ENCODE measurements around the gene IST1. TPM values are rescaled to one million over a fixed set of nuclear protein-coding genes. Genes with fewer than 3 reads are reported as not detected.

IST1 gene
- total RNA-seq, 2 experiments from 2014 or later, result 170 to 179 TPM

GRCh38 chr16:71880176-71880575 lies 15.2 kb upstream of the IST1 start:
- ATAC-seq, result no peak
- intact Hi-C loops (cut with DNase I, micrococcal nuclease), result loop anchor here (2.0 to 5.0 kb wide), 5 partner anchors 15 to 158 kb away; partner anchors contain the start of genes ATXN1L (in 1 of the 2), IST1 (in 1 of the 2) and PHLPP2 (in 1 of the 2)
- CTCF ChIA-PET, result interaction anchor here (1.3 to 6.8 kb wide), 6 partner anchors 8 to 91 kb away, joined by 3 to 83 read pairs (median 22); partner anchors contain the start of gene IST1
- Mint-ChIP-seq H3K4me3 (no peak overlapping the region), H3K27ac (no peak overlapping the region), H3K27me3 (no peaks in the 10 kb centered on the region), H3K4me1 (peaks cover 44% of the 10 kb centered on the region), H3K36me3 (ENCODE audit: low read depth) (peaks cover 15% of the 10 kb centered on the region), H3K9me3 (ENCODE audit: low read depth) (no peaks in the 10 kb centered on the region)
- DNase-seq, result no peak
- POLR2A ChIA-PET, result interaction anchor here (1.9 kb wide), 1 partner anchor 8 kb away, joined by 6 read pairs; no protein-coding TSS in a partner anchor

DNA sequence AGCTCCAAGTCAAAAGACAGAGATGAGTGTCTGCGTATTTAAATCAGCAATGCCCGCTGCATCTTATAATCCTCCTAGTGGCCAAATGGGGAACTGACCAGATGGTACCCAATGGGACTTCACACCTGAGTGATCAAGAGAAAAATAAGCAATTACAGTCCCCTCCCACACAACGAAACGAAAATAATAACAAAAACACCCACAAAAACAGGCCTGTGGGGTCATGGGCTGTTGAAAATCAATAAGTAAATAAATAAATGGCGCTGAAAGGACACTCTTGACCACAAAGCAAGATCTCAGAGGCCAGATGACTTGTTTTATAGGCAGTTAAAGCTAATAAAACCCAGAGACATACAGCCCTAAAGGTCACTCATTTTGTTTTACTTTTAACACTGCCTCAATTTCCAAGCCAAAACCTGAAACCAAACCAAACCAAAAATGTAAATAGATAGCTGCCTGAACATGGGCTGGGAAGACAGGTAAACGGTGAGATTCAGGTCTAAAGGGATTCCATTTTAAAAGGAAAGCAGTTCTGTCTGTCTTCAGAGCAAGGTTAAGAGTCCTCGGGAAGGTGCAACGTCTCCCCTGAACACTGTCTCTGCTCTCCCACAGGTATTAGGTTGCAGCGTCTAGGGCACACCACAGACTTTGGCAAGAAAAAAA lies 12.7 kb upstream of the IST1 start:
- H3K27me3 Mint-ChIP-seq, result no peaks in the 10 kb centered on the region
- H3K36me3 Mint-ChIP-seq (ENCODE audit: low read depth), result peaks cover 10% of the 10 kb centered on the region
- DNase-seq, result peak; percentile 83
- ChIA-PET CTCF (interaction anchor here (0.6 to 6.8 kb wide), 30 partner anchors 10 to 211 kb away, joined by 3 to 83 read pairs (median 4); partner anchors contain the start of genes AP1G1, DHX38, IST1 and TXNL4B), POLR2A (interaction anchor here (0.6 to 1.6 kb wide), 9 partner anchors 10 to 161 kb away, joined by 3 to 14 read pairs (median 3); partner anchors contain the start of gene AP1G1)
- H3K4me1 Mint-ChIP-seq, result peaks cover 48% of the 10 kb centered on the region
- H3K9me3 Mint-ChIP-seq (ENCODE audit: low read depth), result no peaks in the 10 kb centered on the region
- ATAC-seq, result peak; percentile 58
- peak overlapping the region; percentile 71 for H3K4me3 Mint-ChIP-seq
- intact Hi-C loops (cut with DNase I, micrococcal nuclease), result loop anchor here (1.0 to 5.0 kb wide), 6 partner anchors 35 to 160 kb away; partner anchors contain the start of genes ATXN1L (in 1 of the 2) and PHLPP2 (in 1 of the 2)
- peak overlapping the region; percentile 68 for H3K27ac Mint-ChIP-seq

DNA sequence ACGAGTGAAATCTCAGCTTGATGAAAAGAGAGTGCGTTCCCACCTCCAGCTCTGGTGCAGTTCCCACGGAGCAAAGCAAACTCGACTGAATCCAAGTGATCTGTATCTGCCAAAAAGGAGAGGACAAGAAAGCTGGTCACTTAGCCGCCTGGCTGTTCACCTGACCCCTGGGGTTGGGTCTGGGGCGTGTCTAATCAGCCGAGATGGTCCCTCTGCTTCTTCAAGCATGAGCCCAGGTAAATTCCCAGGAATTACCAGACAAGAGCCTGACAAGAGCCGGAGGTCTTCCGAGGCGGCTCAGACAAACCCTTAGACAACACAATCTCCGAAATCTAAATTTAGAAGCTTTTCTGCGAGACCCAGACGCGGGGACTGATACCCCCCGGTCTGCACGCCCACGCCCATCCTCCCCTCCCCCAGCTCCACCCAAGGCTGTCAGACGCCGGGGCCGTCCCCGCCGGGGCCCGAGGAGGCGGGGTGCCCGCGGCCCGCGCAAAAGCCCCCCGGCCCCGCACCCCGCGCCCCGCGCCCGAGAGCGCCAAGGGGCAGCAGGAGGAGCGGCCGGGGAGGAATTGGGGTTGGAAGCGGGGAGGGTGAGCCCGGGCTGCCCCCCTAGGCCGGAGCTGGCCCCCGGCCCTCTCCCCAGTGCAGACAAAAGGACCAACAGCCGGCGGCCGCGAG lies 12.0 kb upstream of the IST1 start:
- DNase-seq (peak; percentile 81), ATAC-seq (peak; percentile 27)
- ChIA-PET POLR2A (interaction anchor here (0.6 to 1.9 kb wide), 9 partner anchors 11 to 77 kb away, joined by 3 to 11 read pairs (median 4); partner anchors contain the start of genes AP1G1 and IST1), CTCF (interaction anchor here (0.9 to 6.8 kb wide), 21 partner anchors 9 to 101 kb away, joined by 3 to 83 read pairs (median 8); partner anchors contain the start of genes AP1G1 and IST1)
- Mint-ChIP-seq H3K27me3 (no peaks in the 10 kb centered on the region), H3K9me3 (ENCODE audit: low read depth) (no peaks in the 10 kb centered on the region), H3K27ac (peak overlapping the region; percentile 68), H3K4me1 (peaks cover 48% of the 10 kb centered on the region), H3K36me3 (ENCODE audit: low read depth) (peaks cover 10% of the 10 kb centered on the region), H3K4me3 (peak overlapping the region; percentile 71)
- intact Hi-C loops (cut with DNase I, micrococcal nuclease), result loop anchor here (2.0 to 5.0 kb wide), 5 partner anchors 36 to 161 kb away; partner anchors contain the start of genes ATXN1L (in 1 of the 2) and PHLPP2 (in 1 of the 2)

- intact Hi-C loops (cut with DNase I, micrococcal nuclease), result loop anchor here (1.0 to 5.0 kb wide), 11 partner anchors 11 to 209 kb away; partner anchors contain the start of genes ATXN1L (in 2 of the 2), IST1 (in 2 of the 2), DHODH (in 1 of the 2) and DHX38 (in 1 of the 2)
- CTCF ChIA-PET, result interaction anchor here (0.6 to 6.8 kb wide), 17 partner anchors 9 to 94 kb away, joined by 3 to 83 read pairs (median 5); partner anchors contain the start of genes AP1G1 and IST1
- peak; percentile 66 for ATAC-seq
- peak within 1 kb of the TSS; percentile 84 for H3K27ac Mint-ChIP-seq
- H3K4me1 Mint-ChIP-seq, result peaks cover 48% of the 10 kb centered on the region
- POLR2A ChIA-PET, result interaction anchor here (0.6 to 1.9 kb wide), 12 partner anchors 11 to 209 kb away, joined by 3 to 11 read pairs (median 4); partner anchors contain the start of genes AP1G1, IST1 and TXNL4B
- no peaks in the 10 kb centered on the region for H3K9me3 Mint-ChIP-seq (ENCODE audit: low read depth)
- DNase-seq, result peak; percentile 89
- peaks cover 7% of the 10 kb centered on the region for H3K36me3 Mint-ChIP-seq (ENCODE audit: low read depth)
- H3K4me3 Mint-ChIP-seq, result peak within 1 kb of the TSS; percentile 84
- no peaks in the 10 kb centered on the region for H3K27me3 Mint-ChIP-seq
These were observed 11.3 kb upstream of the IST1 start, which contains the start of gene ZNF821 for GRCh38 chr16:71883849-71884638. TSS of gene ZNF821 (minus strand) at chr16:71884182. CDS start at chr16:71879946, 4,236 bp downstream.

- DNase-seq, result no peak
- Mint-ChIP-seq H3K4me3 (peak overlapping the region; percentile 84), H3K9me3 (ENCODE audit: low read depth) (no peaks in the 10 kb centered on the region), H3K4me1 (peaks cover 39% of the 10 kb centered on the region), H3K27me3 (no peaks in the 10 kb centered on the region), H3K36me3 (ENCODE audit: low read depth) (peaks cover 4% of the 10 kb centered on the region), H3K27ac (peak overlapping the region; percentile 76)
- ATAC-seq, result no peak
- ChIA-PET POLR2A (interaction anchor here (0.7 to 1.5 kb wide), 3 partner anchors 13 to 76 kb away, joined by 4 to 7 read pairs (median 4); no protein-coding TSS in a partner anchor), CTCF (interaction anchor here (0.7 to 6.8 kb wide), 5 partner anchors 9 to 77 kb away, joined by 3 to 83 read pairs (median 4); no protein-coding TSS in a partner anchor)
- intact Hi-C loops (cut with DNase I, micrococcal nuclease), result no loop called here
These were observed 10.1 kb upstream of the IST1 start for GRCh38 chr16:71885261-71885650.

DNA sequence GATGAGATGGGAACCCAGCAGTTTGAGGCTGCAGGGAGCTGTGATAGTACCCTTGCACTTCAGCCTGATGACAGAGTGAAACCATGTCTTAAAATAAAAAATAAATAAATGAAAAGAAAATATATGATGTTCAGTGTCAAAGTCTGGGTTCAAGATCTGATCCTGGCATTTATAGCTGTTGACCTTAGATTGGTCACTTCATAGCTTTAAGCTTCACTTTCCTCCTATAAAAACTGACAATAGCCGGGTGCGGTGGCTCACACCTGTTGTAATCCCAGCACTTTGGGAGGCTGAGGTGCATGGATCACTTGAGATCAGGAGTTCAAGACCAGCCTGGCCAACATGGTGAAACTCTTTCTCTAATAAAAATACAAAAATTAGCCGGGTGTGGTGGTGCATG lies 6.2 kb upstream of the IST1 start:
- peaks cover 16% of the 10 kb centered on the region for H3K4me1 Mint-ChIP-seq
- intact Hi-C loops (cut with DNase I, micrococcal nuclease), result no loop called here
- CTCF ChIA-PET, result interaction anchor here (0.6 kb wide), 1 partner anchor 148 kb away, joined by 3 read pairs; no protein-coding TSS in a partner anchor

GRCh38 chr16:71893888-71894228 lies 1.5 kb upstream of the IST1 start:
- POLR2A ChIA-PET, result no interaction called here
- ATAC-seq, result no peak
- Mint-ChIP-seq H3K27ac (peak overlapping the region; percentile 94), H3K4me3 (peak overlapping the region; percentile 96), H3K9me3 (ENCODE audit: low read depth) (no peaks in the 10 kb centered on the region), H3K4me1 (peaks cover 24% of the 10 kb centered on the region), H3K36me3 (ENCODE audit: low read depth) (peaks cover 11% of the 10 kb centered on the region), H3K27me3 (no peaks in the 10 kb centered on the region)
- CTCF ChIA-PET, result interaction anchor here (0.6 to 5.8 kb wide), 5 partner anchors 9 to 112 kb away, joined by 3 to 41 read pairs (median 4); partner anchors contain the start of gene ZNF821
- no peak for DNase-seq
- intact Hi-C loops (cut with DNase I, micrococcal nuclease), result loop anchor here (2.0 to 10.0 kb wide), 5 partner anchors 13 to 1093 kb away; partner anchors contain the start of genes ATXN1L (in 1 of the 2), DHX38 (in 1 of the 2), TXNL4B (in 1 of the 2) and VAC14 (in 1 of the 2)

More for the DNA sequence above, 6.2 kb upstream of the IST1 start:
- Mint-ChIP-seq H3K4me3 (no peak overlapping the region), H3K27me3 (no peaks in the 10 kb centered on the region), H3K36me3 (ENCODE audit: low read depth) (no peaks in the 10 kb centered on the region), H3K27ac (no peak overlapping the region), H3K9me3 (ENCODE audit: low read depth) (no peaks in the 10 kb centered on the region)
- no peak for DNase-seq
- no peak for ATAC-seq
- POLR2A ChIA-PET, result no interaction called here

- POLR2A ChIA-PET, result interaction anchor here (0.7 to 1.1 kb wide), 3 partner anchors 12 to 86 kb away, joined by 3 read pairs; partner anchors contain the start of gene AP1G1
- peaks cover 11% of the 10 kb centered on the region for H3K36me3 Mint-ChIP-seq (ENCODE audit: low read depth)
- DNase-seq (peak; percentile 66), ATAC-seq (peak; percentile 16)
- H3K27ac Mint-ChIP-seq, result peak overlapping the region; percentile 94
- CTCF ChIA-PET, result interaction anchor here (0.6 to 5.8 kb wide), 4 partner anchors 10 to 112 kb away, joined by 3 to 41 read pairs (median 6); partner anchors contain the start of gene ZNF821
- H3K4me3 Mint-ChIP-seq, result peak overlapping the region; percentile 96
- no peaks in the 10 kb centered on the region for H3K9me3 Mint-ChIP-seq (ENCODE audit: low read depth)
- H3K4me1 Mint-ChIP-seq, result peaks cover 28% of the 10 kb centered on the region
- H3K27me3 Mint-ChIP-seq, result no peaks in the 10 kb centered on the region
- intact Hi-C loops (cut with DNase I, micrococcal nuclease), result loop anchor here (2.0 to 10.0 kb wide), 5 partner anchors 14 to 1094 kb away; partner anchors contain the start of genes ATXN1L (in 1 of the 2), DHX38 (in 1 of the 2), TXNL4B (in 1 of the 2) and VAC14 (in 1 of the 2)
These were observed 956 bp upstream of the IST1 start for GRCh38 chr16:71894229-71894920.

- Mint-ChIP-seq H3K9me3 (ENCODE audit: low read depth) (no peaks in the 10 kb centered on the region), H3K27me3 (no peaks in the 10 kb centered on the region), H3K36me3 (ENCODE audit: low read depth) (peaks cover 14% of the 10 kb centered on the region), H3K4me1 (peaks cover 35% of the 10 kb centered on the region), H3K27ac (peak overlapping the region; percentile 94), H3K4me3 (peak overlapping the region; percentile 96)
- peak; percentile 50 for DNase-seq
- ChIA-PET CTCF (interaction anchor here (0.6 to 5.8 kb wide), 4 partner anchors 13 to 87 kb away, joined by 3 to 41 read pairs (median 10); partner anchors contain the start of genes AP1G1 and ZNF821), POLR2A (interaction anchor here (0.6 to 1.4 kb wide), 4 partner anchors 12 to 85 kb away, joined by 3 to 5 read pairs (median 4); partner anchors contain the start of gene ZNF821)
- ATAC-seq, result peak; percentile 23
- intact Hi-C loops (cut with DNase I, micrococcal nuclease), result loop anchor here (1.0 to 10.0 kb wide), 13 partner anchors 12 to 1095 kb away; partner anchors contain the start of genes ATXN1L (in 2 of the 2), DHX38 (in 2 of the 2), TXNL4B (in 2 of the 2) and ZNF821 (in 2 of the 2)
These were observed 491 bp downstream of the IST1 start for GRCh38 chr16:71895679-71896365.

Measured in activated CD4-positive, alpha-beta T cell treated with anti-CD3 and anti-CD28 coated beads for 36 hours (primary cell).